Measurements from ENCODE around the gene TMEM117.

GRCh38 chr12:44052554-44052953, 216.7 kb downstream of the TMEM117 start:
- TF ChIP-seq CTCF (IDR thresholded peaks at IDR 0.05; ENCODE audit: extremely low read depth in 1 of 2, insufficient read depth in 1 of 2, low read depth in 1 of 2, low read length in 2 of 2) (no peak), POLR2A (IDR thresholded peaks at IDR 0.05; ENCODE audit: low read depth, low read length) (no peak), EZH2 (IDR thresholded peaks at IDR 0.05; ENCODE audit: borderline replicate concordance, low read depth, low read length, severe bottlenecking) (no peak), POLR2AphosphoS5 (IDR thresholded peaks at IDR 0.05; ENCODE audit: insufficient read depth, low read depth, low read length) (no peak), GATA2 (IDR thresholded peaks at IDR 0.05; ENCODE audit: insufficient read depth, insufficient read length, low read depth, low read length) (no peak)

All from endothelial cell of umbilical vein (primary cell).